ENCODE results near the gene EXOC2. TPM values are rescaled to one million over a fixed set of nuclear protein-coding genes. Genes with fewer than 3 reads are reported as not detected.
"Not testable (repeated sequence)": the region's sequence is repeated elsewhere in the genome, so short reads cannot be mapped to it uniquely, and the experiment has no call there.

Gene EXOC2
- total RNA-seq, 2 donors from 2014 or later, result 13.3 to 14.8 TPM

DNA sequence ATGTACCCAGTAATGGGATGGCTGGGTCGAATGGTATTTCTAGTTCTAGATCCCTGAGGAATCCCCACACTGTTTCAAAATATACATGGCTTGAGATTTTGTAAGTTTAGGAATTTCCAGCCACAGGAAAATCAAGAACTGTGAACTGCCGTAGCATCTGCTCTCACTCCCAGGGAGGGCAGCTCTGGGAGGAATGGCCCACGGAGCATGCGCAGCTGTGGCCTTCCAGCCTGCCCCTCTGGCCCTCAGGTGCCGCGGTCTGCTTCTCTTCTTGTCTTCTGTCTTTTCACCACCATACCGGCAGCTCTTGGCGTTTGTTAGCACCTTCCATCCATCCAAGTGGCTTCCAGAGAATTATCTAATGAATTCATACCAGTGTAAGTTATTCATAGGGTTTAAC lies 19.9 kb upstream of the EXOC2 start:
- intact Hi-C loops (cut with DNase I), result no loop called here
- DNase-seq (no peak), ATAC-seq (no peak)

DNA sequence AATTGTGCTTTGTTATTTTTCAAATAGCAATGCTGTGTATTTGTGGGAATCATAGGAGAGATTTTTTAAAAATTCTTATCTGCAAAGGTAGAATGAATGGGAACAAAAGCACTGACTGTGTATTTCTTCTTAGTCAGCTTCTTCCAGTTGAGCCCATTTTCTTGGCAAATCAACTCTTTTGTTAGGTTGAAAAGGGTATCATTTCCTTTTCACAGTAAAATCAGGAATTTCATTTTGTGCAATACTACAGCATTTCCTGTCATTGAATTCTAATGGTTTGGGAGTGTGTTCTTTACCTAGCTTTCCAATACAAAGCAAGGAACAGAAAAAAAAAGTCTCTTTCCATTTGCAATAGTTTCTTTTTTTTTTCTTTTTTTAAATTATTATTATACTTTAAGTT lies 19.0 kb upstream of the EXOC2 start:
- ATAC-seq (no peak), DNase-seq (no peak)
- intact Hi-C loops (cut with DNase I), result no loop called here

DNA sequence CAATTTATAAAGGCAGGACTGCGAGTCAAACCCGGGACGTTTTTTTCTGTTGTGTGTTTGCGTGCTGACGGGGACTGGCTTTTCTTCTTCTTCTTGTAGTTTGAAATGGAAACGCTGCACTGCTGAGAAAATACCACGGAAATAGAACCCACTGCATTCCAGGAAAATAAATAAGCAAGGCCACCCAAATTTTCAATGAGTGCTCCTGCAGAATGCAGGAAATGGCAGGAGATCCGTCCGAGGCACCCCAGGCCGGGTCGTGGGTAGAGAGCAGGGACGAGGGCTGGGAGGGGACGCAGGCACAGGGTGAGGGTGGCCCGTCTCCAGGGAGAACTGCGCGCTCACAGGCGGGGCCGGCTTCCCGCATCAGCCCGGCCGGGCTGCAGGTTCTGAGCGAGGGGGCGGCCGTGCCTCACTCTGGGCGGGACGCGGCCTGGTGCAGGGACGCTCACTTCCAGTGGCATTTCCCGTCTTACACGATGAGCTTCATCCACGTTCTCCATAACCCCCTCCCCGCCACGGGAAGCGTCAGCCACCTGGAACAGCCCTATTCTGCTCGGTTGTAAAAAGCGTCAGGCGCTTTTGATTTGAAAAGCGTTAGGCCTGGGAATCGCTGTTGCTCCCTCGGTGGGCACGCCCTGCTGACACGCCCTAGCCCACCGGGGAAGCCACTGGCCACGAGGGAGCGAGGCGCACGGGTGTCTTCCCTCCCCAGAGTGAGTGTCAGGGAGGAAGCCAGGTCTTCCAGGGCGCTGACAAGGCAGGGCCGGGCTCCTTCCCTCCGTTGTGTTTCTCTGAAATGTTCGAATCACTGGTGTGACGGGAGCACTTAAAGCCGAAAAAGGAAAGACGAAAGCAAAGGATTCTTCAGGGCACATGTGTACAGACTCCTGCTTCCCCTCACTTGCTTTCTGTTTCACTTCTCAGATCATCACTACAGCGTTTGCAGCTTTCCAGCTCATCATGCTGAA lies 17.9 kb upstream of the EXOC2 start:
- intact Hi-C loops (cut with DNase I), result no loop called here
- ATAC-seq (peak; percentile 88 to 93), DNase-seq (peak; percentile 60)

DNA sequence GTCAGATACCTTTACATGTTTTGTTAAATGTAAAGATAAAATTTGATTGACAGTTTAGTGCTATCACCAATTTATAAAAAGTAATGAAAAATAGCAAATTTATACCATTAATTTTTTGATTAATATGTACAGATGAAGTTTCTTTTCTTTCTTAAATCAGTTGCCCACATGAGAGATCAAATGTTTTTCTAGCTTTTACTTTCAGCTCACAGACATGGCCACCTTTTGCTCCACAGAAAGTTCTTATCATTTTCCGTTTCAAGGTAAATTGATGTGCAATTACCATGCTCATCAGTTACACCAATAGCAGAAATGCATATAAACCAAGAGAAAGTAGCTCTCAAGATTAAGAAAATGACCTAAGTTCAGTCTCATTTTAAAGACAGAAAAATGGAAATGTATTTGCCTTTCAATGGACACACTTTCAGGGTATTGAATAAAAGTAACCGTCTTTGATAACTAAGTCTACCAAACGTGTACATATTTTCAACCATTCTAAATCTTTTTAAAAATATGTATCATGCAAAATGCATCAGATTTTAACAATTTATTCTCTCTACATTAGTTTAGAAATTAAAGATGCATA lies 16.6 kb upstream of the EXOC2 start:
- DNase-seq (no peak), ATAC-seq (no peak)
- intact Hi-C loops (cut with DNase I), result no loop called here

DNA sequence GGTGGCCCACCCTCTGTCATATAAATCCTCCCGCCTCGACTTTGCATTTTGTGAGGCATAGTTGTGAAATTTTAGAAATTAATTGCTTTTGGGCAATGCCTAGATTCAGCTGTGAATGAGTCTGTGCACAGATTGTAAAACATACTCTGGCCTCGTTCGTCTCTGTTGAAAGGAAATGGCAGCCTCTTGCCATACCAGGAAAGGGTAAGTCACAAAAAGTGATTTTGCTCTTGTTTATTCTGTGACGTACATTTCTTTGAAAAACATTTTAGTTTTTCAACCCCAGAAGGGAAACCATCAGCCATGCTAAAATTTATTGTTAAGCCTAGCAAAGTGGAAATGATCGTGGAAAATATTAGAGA lies 15.3 kb upstream of the EXOC2 start:
- DNase-seq, result no peak
- ATAC-seq, result no peak
- intact Hi-C loops (cut with DNase I), result no loop called here

DNA sequence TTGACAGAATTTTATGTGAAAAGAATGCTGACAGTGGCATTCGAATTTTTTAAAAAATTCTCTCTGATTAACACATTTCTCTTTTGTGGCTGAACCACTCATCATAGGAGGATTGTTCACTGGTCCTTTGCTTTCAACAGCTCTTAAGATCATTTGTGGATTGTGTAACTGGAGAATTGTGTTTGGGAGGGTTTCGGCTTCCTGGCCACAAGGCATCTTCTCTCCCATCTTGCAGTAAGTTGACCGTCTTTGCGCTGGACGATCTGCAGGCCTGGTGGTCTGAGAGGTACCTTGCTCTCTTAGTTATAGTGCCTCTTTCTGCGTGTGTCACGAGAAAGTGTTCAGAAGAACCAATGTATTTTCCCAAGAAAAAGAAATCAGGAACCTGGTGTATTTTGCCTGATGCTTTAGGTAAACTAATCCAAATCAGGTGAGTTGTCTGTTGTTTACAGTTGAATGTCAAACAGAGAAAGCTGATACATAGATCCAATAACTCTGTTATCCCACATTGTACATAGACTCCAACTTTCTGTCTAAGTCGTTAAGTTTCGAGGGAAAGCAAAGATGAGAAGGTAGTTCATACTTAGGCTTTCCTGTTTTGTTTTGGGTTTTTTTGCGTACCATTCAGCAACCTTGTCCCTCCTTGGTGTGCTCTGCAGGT lies 14.8 kb upstream of the EXOC2 start:
- DNase-seq (no peak), ATAC-seq (no peak)
- intact Hi-C loops (cut with DNase I), result no loop called here

DNA sequence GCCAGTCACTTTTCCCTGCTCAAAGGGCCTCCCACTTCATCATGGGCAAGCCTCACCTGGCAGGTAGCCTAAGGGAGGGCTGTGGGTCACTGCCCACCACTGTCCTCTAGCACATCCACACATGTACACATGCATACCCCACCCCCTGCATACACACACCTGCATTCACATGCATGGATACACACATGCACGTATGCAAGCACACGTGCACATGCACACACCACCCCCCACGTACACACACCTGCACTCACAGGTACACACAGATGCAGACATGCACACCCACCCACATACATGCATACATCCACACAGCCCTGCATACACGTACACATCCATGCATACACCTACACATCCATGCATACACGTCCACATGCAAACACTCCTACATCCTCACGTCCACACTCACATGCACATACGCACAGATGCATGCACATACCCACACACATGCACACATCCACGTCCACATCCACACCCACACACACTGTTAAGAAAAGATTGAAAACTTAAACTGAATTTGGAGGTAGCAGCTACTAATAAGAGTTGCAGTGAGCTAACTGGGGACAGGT lies 14.0 kb upstream of the EXOC2 start:
- DNase-seq (no peak), ATAC-seq (no peak)
- intact Hi-C loops (cut with DNase I), result no loop called here

DNA sequence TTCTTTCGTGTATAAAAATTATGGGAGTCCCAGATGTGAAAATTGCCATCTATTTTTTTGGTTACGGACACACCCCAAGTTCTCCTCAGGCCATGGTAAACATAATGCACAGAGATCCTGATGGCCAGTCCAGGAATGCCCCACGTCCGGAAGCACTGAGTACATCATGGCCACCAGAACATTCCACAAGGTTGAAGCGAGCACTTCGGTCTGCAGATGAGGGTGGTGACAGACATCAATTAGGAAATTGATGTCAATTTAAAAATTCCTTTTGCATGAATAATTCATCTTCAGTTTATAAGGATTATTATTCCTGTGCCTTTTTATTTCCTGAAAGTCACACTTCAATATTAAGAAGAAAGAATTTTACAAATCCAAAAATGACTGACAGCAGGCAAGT lies 13.2 kb upstream of the EXOC2 start:
- intact Hi-C loops (cut with DNase I), result no loop called here
- DNase-seq (no peak), ATAC-seq (no peak)

DNA sequence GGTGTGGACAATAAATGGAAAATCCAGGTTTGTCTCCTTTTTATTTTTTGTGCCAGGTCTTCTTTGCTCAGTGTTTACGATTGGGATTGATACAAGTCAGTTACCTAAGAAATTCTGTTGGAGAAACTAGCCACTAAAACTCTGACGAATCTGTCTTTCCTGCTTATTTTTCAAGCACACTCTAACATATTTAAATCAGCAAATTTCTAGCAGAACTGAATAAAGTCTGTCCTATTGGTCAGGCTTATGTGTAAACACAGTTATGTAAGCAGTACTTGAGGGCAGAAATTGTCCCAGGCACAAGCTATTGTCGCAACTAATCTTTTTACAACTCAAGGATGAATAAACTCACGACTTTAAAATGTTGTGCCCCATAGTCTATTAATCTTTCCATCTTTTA lies 12.1 kb upstream of the EXOC2 start:
- DNase-seq (no peak), ATAC-seq (no peak)
- intact Hi-C loops (cut with DNase I), result no loop called here

DNA sequence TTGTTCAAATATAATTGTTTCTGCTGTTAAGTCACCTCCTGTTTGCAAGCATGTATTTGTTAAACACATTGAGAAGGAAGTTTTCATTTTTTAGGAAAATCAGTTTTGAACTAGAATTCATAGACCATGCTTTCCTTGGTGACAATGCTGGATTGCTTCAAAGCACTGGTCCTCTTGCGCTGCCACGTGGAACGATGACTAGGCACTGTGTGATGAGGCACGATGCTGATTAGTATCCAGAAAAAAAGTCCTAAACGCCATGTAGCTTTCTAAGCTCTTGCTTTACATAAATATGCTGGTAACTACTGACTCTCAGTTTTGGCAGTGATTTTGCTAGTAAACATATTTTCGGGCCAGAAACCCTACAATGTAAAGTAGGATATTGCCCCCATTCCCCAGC lies 11.1 kb upstream of the EXOC2 start:
- no peak for ATAC-seq
- no peak for DNase-seq
- intact Hi-C loops (cut with DNase I), result no loop called here

DNA sequence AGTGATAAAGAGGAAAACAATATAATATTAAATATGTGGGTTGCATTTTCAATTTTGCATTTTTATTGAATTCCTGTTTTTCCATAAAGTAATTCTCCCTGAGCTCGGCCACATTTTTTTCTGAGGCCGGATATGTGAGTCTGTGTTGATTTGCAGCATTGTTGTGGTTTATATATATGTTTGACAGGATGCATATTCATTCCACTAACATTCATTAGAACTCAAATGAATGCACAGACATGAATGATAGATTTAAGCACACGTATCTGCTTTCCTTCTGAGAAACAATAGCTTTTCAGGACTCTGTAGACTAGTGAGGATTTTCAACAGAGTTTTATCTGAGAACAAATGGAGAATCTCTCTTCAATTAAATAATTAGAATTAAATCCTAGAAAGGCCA lies 10.6 kb upstream of the EXOC2 start:
- intact Hi-C loops (cut with DNase I), result no loop called here
- ATAC-seq, result no peak

DNA sequence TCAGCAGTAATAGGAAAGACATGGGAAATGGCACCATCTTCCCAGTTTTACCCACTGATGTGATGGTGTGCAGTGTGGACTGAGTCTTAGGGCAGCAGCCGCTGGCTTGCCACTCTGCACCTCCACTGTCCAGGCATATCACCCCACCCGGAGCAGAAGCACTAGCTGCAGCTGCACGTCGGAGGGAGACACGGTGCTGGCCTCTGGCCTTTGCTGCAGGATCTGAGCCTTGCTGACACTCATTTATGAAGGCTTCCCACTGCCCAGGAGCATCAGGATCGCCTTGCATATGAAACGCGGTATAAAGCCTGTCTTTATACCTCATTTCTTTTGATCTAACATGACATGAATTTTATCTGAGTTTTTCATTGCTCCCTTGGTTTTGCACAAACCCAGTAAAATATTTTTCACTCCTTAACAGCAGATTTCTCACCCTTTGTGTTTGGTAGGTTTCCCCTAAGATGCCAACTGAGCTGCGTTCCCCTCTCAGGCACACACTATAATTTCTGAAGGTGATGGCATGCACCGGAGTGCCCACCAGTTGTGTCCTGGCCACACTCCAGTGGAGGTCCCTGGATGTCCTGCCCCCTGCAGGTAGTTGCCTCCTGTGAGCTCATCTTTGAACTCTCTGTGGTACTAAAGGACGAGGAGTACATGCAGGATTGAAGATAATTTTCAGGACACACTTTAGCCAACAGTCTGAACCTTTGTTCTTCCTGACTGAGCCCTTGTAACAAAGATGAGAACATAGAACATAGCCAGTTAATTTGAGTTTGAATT lies 9.0 kb upstream of the EXOC2 start:
- DNase-seq (no peak), ATAC-seq (no peak)
- intact Hi-C loops (cut with DNase I), result no loop called here

More for the DNA sequence above, 10.6 kb upstream of the EXOC2 start:
- DNase-seq, result no peak

DNA sequence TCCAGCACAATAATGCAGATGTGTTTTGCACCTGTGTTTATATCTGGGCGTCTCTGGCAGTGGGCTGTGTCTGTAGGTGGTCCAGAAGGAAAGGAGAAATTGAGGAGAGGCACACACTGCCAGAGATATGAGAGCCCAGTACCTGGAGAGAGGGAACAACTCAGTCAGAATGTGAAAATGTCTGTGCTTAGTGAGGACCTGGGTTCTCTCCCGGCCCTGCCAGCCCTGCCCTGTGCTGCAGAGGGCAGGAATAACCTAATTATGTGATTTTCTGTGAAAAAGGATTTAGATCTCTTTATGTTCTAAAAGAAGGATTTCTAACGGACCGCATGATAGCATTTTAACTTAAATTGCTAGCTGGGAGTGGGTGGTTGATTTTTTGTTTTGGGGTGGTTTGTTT lies 8.3 kb upstream of the EXOC2 start:
- intact Hi-C loops (cut with DNase I), result no loop called here
- no peak for DNase-seq
- no peak for ATAC-seq

DNA sequence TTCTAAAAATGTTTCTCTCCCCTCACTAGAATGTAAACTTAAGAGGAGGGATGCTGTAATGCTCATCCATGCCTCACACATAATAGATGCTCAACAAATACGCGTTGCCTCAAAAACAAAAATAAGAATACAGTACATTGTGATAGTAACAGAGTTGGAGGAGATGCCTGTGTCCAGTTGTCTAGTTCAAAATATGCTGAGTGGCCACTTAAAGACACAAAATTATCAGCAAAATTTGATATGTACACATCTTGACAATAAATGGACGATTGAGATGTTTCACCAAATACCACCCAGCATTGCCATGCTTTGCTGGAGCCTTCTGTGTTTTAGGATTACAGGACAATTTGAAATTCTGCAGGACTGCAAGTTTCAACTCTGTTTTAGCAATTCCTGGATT lies 7.6 kb upstream of the EXOC2 start:
- intact Hi-C loops (cut with DNase I), result no loop called here
- ATAC-seq (no peak), DNase-seq (no peak)

DNA sequence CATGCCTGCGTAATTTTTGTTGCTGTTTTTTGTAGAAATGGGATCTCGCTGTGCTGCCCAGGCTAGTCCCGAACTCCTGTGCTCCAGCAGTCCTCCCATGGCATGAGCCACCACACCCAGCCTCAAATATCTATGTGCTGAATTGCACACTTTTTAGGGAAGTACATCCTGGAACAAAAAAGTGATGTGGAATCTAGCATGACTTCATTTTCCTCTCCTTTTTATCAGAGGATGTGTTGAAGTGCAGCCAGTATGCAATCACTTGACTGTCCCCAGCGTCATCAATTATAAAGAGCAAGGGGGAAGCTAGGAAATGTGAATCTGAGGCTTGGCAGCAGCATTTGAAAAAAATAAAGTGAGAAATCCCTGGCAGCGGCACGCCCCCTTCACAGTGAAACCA lies 6.4 kb upstream of the EXOC2 start:
- intact Hi-C loops (cut with DNase I), result no loop called here
- no peak for ATAC-seq
- DNase-seq, result no peak

DNA sequence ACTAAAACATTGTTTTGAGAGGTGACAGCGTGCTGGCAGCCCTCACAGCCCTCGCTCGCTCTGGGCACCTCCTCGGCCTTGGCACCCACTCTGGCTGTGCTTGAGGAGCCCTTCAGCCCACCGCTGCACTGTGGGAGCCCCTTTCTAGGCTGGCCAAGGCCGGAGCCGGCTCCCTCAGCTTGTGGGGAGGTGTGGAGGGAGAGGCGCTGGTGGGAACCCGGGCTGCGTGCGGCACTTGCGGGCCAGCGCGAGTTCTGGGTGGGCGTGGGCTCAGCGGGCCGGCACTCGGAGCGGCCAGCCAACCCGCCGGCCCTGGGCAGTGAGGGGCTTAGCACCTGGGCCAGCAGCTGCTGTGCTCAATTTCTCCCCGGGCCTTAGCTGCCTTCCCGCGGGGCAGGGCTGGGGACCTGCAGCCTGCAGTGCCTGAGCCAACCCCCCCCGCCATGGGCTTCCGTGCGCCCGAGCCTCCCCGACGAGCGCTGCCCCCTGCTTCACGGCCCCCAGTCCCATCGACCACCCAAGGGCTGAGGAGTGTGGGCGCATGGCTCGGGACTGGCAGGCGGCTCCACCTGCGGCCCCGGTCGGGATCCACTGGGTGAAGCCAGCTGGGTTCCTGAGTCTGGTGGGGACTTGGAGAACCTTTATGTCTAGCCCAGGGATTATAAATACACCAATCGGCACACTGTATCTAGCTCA lies 1.6 kb upstream of the EXOC2 start:
- DNase-seq; intact Hi-C loops (cut with DNase I); ATAC-seq: not testable (repeated sequence)

DNA sequence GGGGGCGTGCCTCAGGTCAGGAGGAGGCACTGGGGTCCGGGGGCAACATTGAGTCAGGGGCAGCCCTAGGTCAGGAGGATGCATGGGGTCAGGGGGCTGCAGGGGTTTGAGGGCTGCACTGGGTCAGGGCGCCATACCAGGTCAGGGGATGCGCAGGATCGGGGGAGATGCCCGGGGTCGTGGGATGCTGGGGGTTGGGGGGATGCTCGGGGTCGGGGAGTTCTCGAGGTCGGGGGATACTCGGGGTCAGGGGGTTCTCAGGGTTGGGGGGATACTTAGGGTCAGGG lies 727 bp upstream of the EXOC2 start:
- ATAC-seq, result no peak
- DNase-seq, result no peak
- intact Hi-C loops (cut with DNase I), result no loop called here

DNA sequence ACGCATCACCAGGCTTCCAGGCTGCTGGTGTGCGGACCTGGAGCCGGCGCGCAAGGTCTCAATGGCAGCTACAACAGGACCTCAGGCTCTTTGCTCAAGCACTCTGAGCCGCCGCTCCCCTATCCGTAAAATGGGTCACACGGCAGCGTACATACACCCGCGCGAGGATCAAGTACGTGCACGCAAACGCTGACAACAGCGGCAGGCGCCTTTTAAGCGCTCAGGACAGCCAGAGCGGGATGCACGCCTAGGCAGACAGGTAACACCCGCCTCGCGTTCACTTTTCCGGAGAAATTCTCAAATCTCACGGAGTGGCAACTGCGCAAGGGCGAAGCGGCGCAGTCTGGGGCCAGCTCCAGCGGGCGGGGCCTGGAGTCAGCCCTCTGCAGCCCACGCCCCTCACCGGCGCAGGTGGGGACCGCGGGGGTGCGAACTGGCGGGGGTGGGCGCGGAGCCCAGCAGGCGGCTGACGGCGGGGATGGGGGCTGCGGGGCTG lies 535 bp downstream of the EXOC2 start:
- intact Hi-C loops (cut with DNase I), result no loop called here
- peak; percentile 83 to 92 for ATAC-seq
- peak; percentile 40 for DNase-seq

DNA sequence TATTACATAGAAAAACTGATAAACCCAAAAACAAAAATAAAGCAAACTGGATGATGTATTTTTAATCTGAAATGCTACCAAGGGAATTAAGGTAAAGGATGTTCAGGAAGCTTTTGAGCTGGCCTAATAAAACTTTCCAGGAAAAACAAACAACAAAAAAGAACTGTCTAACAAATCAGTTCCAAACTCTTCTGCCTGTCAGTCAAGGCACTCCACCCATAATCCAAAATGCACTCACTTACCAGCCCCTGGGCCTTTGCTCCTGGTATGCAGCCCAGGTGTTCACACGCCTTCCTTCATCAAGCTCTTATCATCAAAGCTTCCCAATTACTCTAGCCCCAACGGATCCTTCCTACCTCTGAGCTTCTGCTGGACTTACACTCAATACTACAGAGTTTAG lies 3.7 kb downstream of the EXOC2 start:
- DNase-seq (no peak), ATAC-seq (no peak)
- intact Hi-C loops (cut with DNase I), result no loop called here

Measured in left cardiac atrium (tissue), 4 donors.